Activated naive CD4-positive, alpha-beta T cell treated with anti-CD3 and anti-CD28 coated beads, Interleukin-2, amount 50 U/mL, for 16 hours (primary cell): ENCODE results near the gene PLAAT5.

Experiments used
- DNase-seq: peaks from one replicate; pipeline ENCODE4 v3.0.0-alpha.2; 2020

The PLAAT5 gene

DNA sequence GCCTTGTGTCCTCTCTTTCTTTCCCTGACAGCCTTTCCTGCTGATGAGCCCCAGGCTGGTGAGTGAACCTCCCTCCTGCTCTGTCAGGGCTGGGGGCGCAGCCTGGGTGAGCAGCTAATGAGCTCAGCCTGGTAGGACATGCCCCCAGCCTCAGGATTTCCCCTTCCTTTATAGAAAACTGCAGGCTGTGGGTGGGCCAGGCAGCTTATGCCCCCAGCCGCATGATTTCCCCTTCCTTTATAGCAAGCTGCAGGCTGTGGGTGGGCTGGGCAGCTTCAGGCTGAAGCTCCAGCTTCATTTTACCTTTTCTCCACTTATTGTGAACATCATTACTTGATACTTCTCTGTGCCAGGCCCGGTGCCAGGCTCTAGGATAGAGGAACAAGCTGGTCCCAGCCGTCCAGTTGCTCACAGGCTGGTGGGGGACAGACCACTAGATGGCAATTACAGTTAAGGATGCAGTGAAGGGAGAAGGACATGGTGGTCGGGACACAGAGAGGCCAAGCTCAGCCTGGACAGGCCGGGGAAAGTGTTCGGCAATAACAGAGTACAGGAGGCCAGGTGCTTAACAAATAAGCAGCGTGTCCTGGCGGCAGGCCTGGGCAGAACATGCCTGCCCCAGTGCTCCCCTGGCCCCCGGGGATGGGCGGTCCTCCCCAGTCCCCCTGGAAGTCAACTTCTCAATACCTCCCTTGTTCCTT lies 20.2 kb upstream of the PLAAT5 start:
- no peak for DNase-seq

DNA sequence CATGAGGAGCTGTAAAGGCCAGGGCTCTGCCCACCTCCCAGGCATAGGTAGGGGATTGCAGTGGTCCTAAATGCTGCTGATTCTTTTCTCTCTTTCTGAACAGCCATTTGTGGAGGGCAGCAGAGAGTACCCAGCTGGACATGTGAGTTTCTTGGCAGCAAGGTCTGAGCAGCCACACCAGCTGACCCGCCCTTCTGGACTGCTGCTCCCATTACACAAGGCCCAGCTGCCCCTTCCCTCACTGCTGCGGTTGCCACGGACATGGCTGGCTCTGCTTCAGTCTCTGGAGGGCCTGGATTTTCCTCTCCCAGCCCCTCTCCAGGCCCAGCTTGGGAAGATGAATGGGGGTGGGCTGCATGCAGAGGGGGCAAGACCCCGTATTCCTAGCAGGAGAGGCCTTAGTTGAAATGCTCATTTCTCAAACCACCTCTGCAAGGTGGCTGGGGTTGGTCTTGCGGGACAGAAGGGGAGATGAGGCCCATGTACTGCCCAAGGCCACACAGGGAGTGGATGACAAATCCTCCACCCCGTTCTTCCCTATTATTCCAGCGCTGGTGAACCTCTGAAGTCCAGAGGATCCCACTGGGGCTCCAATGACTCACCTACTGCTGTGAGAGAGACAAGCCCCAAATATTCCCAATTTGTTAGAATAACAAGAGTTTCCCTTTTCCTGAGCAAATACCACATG lies 19.5 kb upstream of the PLAAT5 start:
- no peak for DNase-seq

DNA sequence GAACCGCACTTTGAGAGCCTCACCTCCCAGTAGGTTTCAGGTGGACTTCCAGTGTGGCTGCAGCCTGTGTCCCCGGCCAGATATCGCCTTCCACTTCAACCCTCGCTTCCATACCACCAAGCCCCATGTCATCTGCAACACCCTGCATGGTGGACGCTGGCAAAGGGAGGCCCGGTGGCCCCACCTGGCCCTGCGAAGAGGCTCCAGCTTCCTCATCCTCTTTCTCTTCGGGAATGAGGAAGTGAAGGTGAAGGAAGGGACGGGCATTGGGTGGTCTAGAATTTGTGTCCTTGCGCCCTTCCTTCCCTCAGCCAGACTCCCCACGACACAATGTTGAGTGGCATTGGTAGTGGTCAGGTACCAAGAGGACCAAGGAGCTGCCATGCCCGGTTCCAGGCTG lies 17.8 kb upstream of the PLAAT5 start:
- DNase-seq, result no peak

DNA sequence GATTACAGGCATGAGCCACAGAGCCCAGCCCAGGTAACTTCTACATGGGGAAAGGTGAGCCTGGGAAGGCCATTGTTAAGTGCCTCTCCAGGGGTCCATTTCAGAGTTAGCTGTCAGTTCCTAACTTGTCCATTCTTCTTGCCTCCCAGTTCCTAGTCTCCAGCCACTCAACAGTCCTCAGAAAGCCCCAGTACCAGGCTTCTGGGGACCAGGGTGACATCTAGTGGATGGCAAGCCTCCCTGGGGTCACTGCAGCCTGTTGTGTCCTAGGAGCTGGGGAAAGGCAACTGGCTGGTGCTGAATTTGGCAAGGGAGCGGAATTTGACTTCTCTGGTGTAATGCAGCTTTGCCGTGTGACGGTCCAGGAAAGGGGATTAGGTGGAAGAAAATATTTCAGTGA lies 17.0 kb upstream of the PLAAT5 start:
- DNase-seq, result no peak

DNA sequence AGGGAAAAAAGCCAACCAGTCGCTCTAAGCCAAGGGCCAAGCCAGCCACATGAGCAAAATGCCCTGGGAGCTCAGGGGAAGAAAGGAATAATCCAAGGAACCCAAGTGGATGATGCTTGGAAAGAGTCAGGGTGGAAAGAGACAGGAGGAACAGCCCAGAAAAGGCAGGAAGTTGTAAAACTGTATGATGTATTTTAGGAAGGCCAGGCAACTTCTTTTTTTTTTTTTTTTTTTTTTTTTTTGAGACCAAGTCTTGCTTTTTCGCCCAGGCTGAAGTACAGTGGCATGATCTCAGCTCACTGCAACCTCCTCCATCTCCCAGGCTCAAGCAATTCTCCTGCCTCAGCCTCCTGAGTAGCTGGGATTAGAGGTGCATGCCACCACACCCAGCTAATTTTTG lies 16.5 kb upstream of the PLAAT5 start:
- no peak for DNase-seq

DNA sequence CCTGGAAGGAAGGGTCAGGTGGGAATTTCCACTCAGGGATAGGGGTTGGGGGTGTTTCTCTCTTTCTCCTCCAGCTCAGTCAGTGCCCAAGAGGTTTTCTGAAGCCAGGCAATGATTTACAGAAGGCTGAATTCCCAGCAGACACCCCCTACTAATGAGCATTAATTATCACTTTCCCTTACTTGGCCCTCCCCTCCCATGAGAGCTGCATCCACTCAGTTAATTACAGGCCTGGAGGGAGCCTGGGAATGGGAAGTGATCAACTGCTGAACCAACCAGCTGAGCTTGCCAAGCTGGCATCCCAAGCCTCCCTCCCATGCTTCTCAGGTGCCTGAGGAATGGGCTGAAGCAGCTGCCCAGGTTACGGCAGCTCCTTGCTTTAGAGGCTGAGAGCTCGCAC lies 15.9 kb upstream of the PLAAT5 start:
- no peak for DNase-seq

DNA sequence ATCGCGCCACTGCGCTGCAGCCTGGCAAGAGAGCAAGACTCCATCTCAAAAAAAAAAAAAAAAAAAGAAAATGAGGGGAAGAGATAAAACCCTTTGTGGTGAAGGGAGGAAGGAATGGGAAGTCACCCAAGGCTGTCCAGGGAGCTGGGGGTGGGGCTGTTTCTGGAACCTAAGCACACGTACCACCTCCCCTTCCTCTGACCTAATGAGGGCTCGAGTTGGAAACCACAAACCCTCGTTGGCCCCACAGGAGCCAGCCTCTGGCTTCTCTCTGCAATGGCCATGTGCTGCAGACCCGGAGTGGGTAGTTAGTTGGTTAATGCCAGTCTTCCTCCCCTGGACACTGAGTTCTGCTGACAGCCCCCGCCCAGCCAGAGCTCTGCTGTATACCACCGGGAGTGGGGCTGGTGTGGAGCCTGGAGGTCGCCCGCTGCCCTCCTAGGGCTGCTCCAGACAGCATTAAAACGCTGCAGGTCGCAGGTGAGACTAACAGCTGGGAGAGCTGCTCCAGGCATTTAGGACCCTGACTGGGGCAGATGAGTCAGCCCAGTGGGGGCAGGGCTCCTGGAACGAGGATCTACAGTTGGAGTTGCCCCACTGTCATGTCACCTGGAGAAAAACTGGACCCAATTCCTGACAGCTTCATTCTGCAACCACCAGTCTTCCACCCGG lies 15.0 kb upstream of the PLAAT5 start, which contains the start of gene LGALS12:
Gene LGALS12 (plus strand): TSS at position 228 of the 672 bp plus-strand sequence. CDS start 375 bp downstream, at position 603.
- DNase-seq, result no peak

DNA sequence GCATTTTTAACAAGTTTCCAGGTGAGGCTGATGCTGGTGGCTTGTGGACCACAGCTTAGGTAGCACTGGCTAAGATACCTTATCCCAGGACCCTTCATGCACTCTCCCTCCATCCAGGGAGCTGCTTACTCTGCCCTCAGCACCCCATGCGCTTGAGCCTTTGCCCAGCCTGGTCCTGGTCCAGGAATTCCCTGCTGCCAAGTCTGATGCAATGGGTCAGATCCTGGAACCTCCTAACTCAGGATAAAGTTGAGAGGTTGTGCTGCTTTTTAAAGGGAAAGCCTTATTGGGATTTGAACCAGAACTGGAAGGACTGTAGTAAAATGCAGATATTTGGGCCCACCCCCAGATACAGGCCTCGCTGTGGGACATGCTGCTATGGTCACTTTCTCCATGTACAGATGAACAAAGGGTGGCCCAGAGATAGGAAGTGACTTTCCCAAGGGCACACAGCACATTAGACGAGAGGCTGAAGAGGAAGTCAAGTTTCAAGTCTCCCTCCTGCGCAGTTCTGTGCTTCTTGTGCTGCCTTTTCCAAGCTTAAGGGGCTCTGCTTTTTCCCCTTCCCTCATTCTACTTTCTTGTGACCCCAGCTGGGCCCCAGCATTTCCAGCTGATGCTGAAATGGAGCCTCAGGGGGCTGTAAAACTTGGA lies 14.1 kb upstream of the PLAAT5 start:
- no peak for DNase-seq

DNA sequence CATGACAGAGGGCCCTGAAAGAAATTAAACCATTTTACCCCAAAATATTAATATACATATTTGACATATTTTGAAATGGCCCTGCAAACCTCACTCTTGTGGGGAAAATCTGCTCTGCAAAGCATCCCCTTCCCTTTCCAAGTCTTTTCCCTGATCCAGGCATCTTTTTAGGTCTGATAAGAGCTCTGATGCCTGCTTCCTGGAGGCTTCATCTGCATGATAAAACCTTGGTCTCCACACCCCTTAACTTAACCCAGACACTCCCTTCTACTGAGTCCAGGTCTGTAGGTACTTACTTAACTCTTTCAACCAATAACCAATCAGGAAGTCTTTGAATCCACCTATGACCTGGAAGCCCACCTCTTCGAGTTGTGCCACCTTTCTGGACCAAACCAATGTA lies 13.1 kb upstream of the PLAAT5 start:
- DNase-seq, result no peak

DNA sequence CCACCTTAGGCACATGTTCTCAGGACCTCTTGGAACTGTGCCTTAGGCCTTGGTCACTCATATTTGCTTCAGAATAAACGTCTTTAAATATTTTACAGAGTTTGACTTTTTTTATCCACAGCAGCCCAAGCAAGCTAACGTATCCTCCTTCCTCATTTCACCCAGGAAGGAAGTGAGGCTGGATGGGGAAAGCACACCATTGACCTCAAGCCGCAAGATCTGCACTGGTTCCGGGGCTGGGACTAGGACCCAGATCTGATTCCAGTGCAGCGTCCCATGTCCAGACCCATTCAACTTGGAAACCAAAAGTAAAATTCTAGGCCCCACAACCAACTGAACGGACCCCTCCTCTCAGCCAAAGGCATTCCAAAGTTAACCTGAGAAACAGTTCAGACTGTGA lies 12.5 kb upstream of the PLAAT5 start:
- no peak for DNase-seq

DNA sequence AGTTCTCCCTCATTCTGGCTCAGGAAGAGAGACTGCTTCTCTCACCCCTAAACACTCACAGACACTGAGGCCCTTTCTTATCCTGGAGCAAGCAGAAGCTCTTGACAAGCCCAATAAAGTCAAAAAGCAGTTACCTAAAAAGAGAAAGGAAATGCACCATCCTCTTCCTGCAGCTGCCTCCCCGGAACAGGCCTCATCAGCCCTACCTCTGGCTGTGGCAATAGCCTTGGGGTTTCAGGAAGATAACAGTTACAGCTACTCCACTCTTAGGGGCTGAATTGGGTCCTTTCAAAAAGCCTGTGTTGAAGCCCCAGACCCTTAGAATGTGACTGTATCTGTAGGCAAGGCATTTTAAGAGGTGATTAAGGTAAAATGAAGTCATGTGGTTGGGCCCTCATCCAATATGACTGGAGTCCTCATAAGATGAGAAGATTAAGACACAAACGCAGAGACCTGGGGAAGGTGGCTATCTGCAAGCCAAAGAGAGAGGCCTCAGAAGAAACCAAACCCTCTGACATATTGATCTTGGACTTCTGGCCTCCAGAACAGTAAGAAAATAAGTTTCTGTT lies 11.4 kb upstream of the PLAAT5 start:
- DNase-seq, result no peak

DNA sequence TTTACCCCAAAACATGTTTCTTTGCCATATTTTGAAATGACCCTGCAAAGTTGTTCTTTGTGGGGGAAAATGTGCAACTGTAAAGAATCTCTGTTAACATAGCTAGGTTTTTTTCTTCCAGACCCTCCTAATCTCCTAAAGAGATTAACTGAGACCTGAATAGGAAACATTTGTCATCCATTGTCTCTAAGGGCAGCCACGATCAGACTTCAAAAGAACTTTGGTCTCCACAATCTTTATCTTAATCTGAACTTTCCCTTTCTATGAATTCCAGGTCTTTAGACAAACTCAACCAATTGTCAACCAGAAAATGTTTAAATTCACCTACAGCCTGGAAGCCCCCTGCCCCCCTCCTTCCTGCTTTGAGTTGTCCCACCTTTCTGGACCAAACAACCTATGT lies 10.3 kb upstream of the PLAAT5 start:
- no peak for DNase-seq

DNA sequence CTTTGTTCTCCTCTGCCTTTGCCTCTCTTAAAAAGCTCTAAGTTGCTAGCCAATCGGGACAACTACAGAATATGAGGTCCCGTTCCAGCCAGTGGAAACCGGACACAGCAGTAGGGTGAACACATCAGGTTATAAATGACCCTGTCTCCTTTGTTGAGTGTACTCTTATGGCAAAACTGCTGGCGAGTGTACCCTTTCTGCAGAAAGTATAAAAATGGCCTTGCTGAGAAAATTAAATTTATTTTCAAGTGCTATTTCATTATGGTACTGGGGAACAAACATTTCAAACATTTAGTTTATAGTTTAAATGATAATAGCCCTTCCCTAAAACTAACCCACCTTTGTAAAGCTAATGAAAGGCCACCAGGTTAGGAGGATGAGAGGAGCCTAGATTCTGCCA lies 8.9 kb upstream of the PLAAT5 start:
- DNase-seq, result no peak

DNA sequence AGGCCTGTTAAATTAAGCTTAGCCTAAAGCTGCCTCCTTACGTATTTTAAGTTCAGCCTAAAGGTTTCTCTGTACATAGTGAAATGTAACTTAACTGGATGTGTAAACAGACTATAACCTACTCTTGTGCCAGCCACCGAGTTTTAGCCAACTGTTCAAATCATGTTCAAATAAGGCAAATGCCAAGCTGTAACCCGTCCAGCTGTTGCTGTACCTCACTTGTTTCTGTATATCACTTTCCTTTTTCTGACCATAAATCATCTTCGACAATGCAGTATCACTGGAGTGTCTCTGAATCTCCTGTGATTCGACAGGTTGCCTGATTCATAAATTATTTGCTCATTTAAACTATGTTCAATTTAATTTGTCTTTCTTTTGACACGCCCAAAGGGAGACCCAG lies 4.0 kb upstream of the PLAAT5 start:
- DNase-seq, result no peak

DNA sequence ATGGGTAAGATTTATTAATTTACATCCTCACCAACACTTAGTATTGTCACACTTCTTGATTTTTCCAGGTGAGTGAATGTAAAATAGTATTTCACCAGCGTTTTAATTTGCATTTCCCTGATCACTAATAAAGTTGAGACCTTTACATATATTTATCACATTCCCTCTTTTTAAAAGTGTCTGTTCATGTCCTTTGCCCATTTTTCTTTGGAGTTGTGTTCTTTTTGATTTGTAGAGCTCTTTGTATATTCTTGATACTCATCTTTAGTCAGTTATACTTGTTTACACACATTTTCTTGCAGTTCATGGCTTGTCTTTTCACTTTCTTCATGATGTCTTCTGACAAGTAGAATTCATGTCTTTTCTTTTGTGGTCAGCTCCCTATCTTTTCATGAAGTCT lies 2.2 kb upstream of the PLAAT5 start:
- DNase-seq, result no peak

DNA sequence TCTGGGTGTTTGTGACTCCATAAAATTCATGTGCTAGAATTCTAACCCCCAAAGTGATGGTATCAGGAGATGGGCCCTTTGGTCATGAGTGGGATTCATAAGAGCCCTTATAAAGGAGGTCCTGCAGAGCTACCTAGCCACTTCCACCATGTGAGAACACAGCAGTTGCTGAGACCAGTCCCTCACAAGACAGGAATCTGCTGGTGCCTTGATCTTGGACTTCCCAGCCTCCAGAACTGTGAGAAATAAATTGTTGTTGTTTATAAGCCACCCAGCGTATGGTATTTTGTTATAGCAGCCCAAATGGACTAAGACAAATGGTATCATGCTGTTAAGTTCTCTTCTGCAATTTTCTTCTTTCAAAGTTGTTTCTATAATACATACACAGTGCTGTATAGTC lies 1.5 kb upstream of the PLAAT5 start:
- no peak for DNase-seq

DNA sequence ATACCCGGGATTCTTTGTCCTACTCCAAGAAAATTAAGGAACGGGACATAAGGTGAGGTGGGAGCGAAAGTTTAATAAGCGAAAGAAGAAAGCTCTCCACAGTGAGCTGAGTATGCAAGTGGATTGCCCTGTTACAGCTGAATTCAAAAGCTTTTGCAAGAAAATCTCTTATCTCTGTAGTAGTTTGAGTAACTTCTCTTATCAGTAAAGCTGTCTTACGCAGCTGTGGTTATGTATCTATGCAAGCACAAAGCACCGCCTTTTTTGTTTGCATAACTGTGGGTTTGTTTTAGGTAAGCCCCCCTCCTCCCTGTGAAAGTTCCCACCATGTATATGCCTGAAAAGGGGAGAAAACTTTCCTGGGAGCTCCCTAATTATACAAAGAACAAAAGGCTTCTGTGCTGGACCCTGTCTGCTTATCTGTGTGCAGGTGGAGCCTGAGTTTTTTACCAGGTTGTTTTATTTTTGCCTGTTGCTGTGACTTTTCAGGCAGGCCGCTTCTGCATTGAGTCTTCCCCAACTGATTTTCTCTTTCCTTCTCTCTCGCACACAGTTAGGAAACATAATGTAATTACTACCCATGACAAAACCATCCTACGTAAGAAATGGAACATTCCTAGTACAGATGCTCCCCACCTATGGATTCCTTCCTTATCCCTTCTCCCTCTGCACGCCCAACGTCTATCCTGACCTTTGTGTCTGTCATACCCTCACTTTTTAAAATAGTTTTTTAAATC lies 837 bp upstream of the PLAAT5 start:
- DNase-seq, result no peak

DNA sequence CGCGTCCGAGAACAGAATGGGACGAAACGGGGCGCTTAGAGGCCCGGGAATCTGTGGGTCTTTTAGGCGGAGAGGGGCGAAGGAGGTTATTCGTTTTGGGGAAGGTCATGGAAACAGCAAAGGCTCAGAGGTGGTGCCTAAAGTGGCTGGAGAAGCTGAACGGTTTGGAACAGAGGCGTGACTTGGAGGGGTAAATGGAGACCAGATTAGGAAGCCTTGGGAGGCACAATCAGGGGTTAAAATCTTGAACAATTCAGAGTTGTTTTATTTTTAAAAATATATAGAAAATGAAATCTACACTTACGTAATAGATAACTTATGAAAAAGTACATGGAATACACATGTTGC lies 247 bp upstream of the PLAAT5 start:
- DNase-seq, result no peak

DNA sequence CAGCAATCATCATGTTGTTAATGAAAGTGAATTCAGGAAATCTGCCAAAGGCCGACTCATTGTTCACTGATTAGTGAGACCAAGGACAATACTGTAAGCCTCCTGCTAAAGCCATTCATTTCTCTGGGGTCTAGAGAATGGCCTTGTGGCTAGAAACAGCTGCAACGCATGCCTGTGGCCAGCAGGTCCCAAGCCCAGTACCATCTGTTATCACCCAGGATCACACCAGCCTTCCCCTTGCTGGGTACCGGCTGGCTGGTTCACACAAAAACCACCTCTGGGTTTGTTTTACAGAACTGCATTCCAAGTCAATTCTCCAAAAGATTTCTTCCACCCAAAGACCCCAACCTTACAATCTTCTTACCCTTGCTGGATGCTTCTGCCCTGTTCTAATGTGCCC lies 1.1 kb downstream of the PLAAT5 start:
- DNase-seq, result no peak

DNA sequence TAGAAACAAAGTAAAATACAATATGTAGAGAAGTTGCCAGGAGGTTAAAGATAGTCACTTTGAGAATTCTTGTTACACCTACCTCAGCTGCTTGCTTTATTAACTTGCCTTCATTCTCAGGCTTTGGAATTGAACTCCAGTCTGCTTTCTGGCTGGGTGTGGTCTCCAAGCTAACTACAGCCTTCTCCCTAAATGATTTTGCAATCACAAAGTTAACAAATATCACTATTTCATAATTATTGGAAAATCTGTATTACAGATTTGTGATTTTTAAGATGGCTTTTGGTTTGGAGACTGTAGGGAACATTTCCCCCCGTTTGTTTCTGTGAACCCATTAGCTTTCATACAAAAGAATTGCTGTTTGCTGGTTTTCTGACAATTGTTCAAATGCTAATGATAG lies 2.2 kb downstream of the PLAAT5 start:
- DNase-seq, result no peak

DNA sequence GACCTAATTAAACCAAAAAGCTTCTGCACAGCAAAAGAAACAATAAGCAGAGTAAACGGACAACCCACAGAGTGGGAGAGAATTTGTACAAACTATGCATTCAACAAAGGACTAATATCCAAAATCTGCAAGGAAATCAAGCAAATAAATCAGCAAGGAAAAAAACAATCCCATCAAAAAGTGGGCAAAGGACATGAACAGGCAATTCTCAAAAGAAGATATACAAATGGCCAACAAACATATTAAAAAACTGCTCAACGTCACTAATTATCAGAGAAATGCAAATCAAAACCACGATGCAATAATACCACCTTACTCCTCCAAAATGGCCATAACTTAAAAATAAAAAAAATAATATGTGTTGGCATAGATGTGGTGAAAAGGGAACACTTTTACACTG lies 5.2 kb downstream of the PLAAT5 start:
- DNase-seq, result no peak

DNA sequence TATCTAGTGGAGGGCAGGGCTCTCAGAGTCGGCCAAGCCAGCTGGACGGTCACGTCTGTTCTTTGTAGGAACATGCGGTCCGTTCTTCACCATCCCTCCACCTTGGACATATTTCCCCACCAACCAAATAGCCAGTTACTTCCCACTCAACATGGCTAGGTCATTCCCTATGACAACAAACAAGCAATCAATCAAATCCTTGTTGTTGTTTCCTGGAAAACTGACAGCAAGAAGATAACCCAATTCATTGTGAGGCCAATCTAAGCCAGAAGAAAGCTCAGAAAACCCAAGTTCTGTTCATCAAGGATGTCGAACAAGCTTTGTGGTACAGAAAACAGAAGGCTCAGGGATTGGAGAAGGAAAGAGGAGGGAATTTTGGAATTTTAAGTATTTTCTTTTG lies 10.9 kb downstream of the PLAAT5 start:
- DNase-seq, result no peak

DNA sequence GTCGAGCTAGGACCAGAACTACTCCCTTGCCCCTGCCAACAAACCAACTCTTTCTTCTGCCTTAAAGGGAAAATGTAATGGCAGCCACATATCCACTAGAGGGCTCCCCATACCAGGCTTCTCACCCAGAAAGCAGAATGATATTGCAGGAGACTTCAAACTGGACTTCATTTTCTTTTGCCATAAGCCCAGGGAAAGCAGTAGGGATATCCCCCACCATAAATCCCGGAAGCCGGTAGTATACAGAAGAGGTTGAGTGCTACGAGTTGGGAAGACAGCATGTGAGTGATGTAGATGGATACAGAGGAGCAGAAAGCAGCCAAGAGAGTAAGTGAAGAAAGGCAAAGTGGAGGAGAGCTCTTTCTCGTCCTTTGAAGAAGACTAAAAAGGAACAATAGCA lies 12.1 kb downstream of the PLAAT5 start:
- DNase-seq, result peak; percentile 27
